HG02610 (cell line): ENCODE measurements around the gene PGBD4.

ENCODE experiments used
- ATAC-seq: cut with Tn5 transposase; IDR thresholded peaks from one replicate; pipeline ENCODE4 v1.9.1; 2021; ENCODE audit warnings: mild to moderate bottlenecking, moderate library complexity; ENCODE audit not compliant: unreplicated experiment

PGBD4 gene

GRCh38 chr15:34101366-34102174 lies at the start of gene PGBD4, which contains the start of gene EMC7:
PGBD4 (plus strand) TSS chr15:34102083; CDS start chr15:34102532, 449 bp downstream.
EMC7 (minus strand) TSS chr15:34101862; CDS start chr15:34101839, 23 bp downstream.
- peak; percentile 98 for ATAC-seq

- no peak for ATAC-seq
Observed at GRCh38 chr15:34054081-34054707, 47.7 kb upstream of the PGBD4 start.

GRCh38 chr15:34055868-34056595 lies 45.9 kb upstream of the PGBD4 start:
- ATAC-seq, result no peak

GRCh38 chr15:34056911-34057310 lies 45.0 kb upstream of the PGBD4 start:
- no peak for ATAC-seq

GRCh38 chr15:34059476-34059875 lies 42.4 kb upstream of the PGBD4 start:
- ATAC-seq, result no peak

- no peak for ATAC-seq
Observed at GRCh38 chr15:34059946-34060345, 41.9 kb upstream of the PGBD4 start.

- no peak for ATAC-seq
Observed at GRCh38 chr15:34064438-34064837, 37.4 kb upstream of the PGBD4 start.

- no peak for ATAC-seq
Observed at GRCh38 chr15:34065261-34065660, 36.6 kb upstream of the PGBD4 start.

GRCh38 chr15:34065941-34066340 lies 35.9 kb upstream of the PGBD4 start:
- no peak for ATAC-seq

GRCh38 chr15:34070003-34070402 lies 31.9 kb upstream of the PGBD4 start:
- no peak for ATAC-seq

GRCh38 chr15:34076785-34077184 lies 25.1 kb upstream of the PGBD4 start:
- no peak for ATAC-seq

- no peak for ATAC-seq
Observed at GRCh38 chr15:34078900-34079299, 23.0 kb upstream of the PGBD4 start.

GRCh38 chr15:34079904-34080303 lies 22.0 kb upstream of the PGBD4 start:
- ATAC-seq, result no peak

GRCh38 chr15:34084086-34084485 lies 17.8 kb upstream of the PGBD4 start:
- ATAC-seq, result no peak

- no peak for ATAC-seq
Observed at GRCh38 chr15:34085746-34086145, 16.1 kb upstream of the PGBD4 start.

- ATAC-seq, result no peak
Observed at GRCh38 chr15:34099914-34100313, 2.0 kb upstream of the PGBD4 start.

- ATAC-seq, result peak; percentile 17
Observed at GRCh38 chr15:34102175-34102925, 467 bp downstream of the PGBD4 start.

- no peak for ATAC-seq
Observed at GRCh38 chr15:34106423-34106822, 4.5 kb downstream of the PGBD4 start.

- no peak for ATAC-seq
Observed at GRCh38 chr15:34107315-34107714, 5.4 kb downstream of the PGBD4 start.

GRCh38 chr15:34109797-34110663 lies 8.1 kb downstream of the PGBD4 start:
- no peak for ATAC-seq
